ENCODE data around the gene MEP1A. TPM values are rescaled to one million over a fixed set of nuclear protein-coding genes. Genes with fewer than 3 reads are reported as not detected.

Gene MEP1A
- polyA plus RNA-seq, 2 of the 4 experiments (the other 2 are of a cell fraction) = not detected

DNA sequence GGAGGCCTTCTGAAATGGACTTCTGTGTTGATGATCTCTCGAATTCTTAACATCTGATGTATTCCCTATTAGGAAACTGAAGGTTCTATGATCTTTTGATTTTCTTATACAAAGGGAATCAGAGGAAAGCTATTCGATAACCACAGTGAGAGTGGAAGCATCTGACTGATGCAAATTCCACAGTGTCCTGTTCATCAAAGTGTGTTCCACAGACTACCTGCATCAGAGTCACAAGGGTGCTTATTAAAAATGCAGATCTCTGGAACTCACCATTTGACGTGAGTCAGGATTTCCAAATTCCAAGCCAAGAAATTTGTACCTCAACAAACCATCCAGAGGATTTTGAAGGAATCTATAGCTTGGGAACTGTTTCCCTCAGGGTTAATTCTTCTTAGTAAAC is 4.4 kb upstream of the MEP1A start:
- FAIRE-seq = no peak
- Histone ChIP-seq H3K4me1 (no peaks in the 10 kb centered on the region), H3K4me3 (no peak overlapping the region), H3K9me3 (no peaks in the 10 kb centered on the region), H3K4me2 (no peak overlapping the region), H3K27ac (no peak overlapping the region)
- 44% methylated on average over 3 of the region's 3 CpGs for WGBS (ENCODE audit: missing lambda C conversion rate)
- DNase-seq (ENCODE audit: low read depth in 1 of 2, low spot score in 1 of 2) = no peak
- ATAC-seq = no peak
- ChIA-PET POLR2A (no interaction called here), CTCF (no interaction called here)
- no peak for TF ChIP-seq EHMT2 (IDR thresholded peaks at IDR 0.05; ENCODE audit: low read depth)
- TF ChIP-seq SREBF2 (IDR thresholded peaks at IDR 0.05) = no peak
- no peak for TF ChIP-seq KDM5A (IDR thresholded peaks at IDR 0.05)
- no peak for TF ChIP-seq PBX3 (IDR thresholded peaks at IDR 0.05)
- no peak for TF ChIP-seq RNF2 (IDR thresholded peaks at IDR 0.05; ENCODE audit: borderline replicate concordance, low read depth)
- TF ChIP-seq ESRRA (IDR thresholded peaks at IDR 0.05; ENCODE audit: borderline replicate concordance, low read length) = no peak
- no peak for TF ChIP-seq EHF (CRISPR knock-in tag; IDR thresholded peaks at IDR 0.05)
- no peak for TF ChIP-seq CHD2 (IDR thresholded peaks at IDR 0.05; ENCODE audit: low read length, partially characterized antibody)
- no peak for TF ChIP-seq RCOR1 (IDR thresholded peaks at IDR 0.05; ENCODE audit: low read depth, low read length)
- TF ChIP-seq MAZ (IDR thresholded peaks at IDR 0.05; ENCODE audit: borderline replicate concordance, low read depth, low read length) = no peak

DNA sequence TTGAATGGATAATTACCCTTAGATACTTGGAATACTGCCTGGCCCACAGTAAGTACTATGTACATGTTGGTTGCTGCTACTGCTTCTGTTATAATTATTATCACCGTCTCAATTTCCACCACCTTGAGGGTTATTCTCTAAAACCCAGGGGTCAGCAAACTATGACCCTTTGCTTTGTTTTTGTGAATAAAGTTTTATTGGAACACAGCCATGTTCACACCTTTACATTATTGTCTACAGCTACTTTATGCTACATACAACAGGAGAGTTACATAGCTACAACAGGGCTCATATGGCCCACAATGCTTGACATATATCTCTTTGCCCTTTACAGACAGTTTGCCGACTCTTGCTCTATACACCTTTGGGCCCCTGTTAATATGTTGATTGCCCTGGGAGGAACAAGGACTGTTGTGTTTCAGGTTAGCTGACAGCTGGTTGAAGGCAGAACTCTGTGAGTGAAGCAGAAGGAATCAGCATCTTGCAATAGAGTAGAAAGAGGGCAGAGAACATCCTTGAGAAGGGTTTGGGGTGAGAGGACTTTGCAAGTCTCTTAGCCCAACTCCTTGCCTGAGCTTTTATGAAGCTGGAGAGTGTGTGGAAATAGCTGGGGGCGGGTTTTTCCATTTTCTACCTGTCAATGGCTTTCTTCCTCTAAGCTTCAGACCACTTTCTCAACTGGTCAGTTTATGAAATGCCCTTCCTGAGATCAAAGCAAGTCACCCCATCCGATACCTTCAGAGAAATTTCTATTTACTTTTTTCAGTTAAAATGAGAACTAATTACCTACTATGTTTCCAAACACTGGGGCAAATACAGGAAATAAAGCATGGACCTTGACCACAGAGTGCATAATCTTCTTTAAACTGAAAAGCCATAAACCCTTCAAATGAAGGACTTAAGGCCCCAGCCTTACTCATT is 3.5 kb upstream of the MEP1A start:
- ChIA-PET CTCF (no interaction called here), POLR2A (no interaction called here)
- no peak for FAIRE-seq
- Histone ChIP-seq H3K4me2 (no peak overlapping the region), H3K27ac (no peak overlapping the region), H3K4me1 (no peaks in the 10 kb centered on the region), H3K9me3 (no peaks in the 10 kb centered on the region), H3K4me3 (no peak overlapping the region)
- no peak for TF ChIP-seq MYC (IDR thresholded peaks at IDR 0.05; ENCODE audit: borderline replicate concordance, low read length)
- TF ChIP-seq ZC3H11A (IDR thresholded peaks at IDR 0.05) = no peak
- no peak for TF ChIP-seq ESRRA (IDR thresholded peaks at IDR 0.05; ENCODE audit: borderline replicate concordance, low read length)
- no peak for TF ChIP-seq EP300 (IDR thresholded peaks at IDR 0.05)
- TF ChIP-seq CHD4 (IDR thresholded peaks at IDR 0.05; ENCODE audit: borderline replicate concordance) = no peak
- no peak for TF ChIP-seq CEBPB (IDR thresholded peaks at IDR 0.05)
- TF ChIP-seq HOXB13 (CRISPR knock-in tag; IDR thresholded peaks at IDR 0.05; ENCODE audit: low read depth) = no peak
- TF ChIP-seq HOXA7 (CRISPR knock-in tag; IDR thresholded peaks at IDR 0.05) = no peak
- TF ChIP-seq MAZ (IDR thresholded peaks at IDR 0.05; ENCODE audit: borderline replicate concordance, low read depth, low read length) = no peak
- no peak for ATAC-seq
- WGBS (ENCODE audit: missing lambda C conversion rate) = 66% methylated on average over 4 of the region's 4 CpGs
- no peak for DNase-seq (ENCODE audit: low read depth in 1 of 2, low spot score in 1 of 2)

- POLR2A ChIA-PET = no interaction called here
- CTCF ChIA-PET = no interaction called here
These were observed 2.8 kb upstream of the MEP1A start for GRCh38 chr6:46790355-46790874.

More at GRCh38 chr6:46790355-46790874, 2.8 kb upstream of the MEP1A start:
- TF ChIP-seq PBX3 (IDR thresholded peaks at IDR 0.05) = no peak
- TF ChIP-seq CEBPB (IDR thresholded peaks at IDR 0.05) = no peak
- no peak for TF ChIP-seq MAX (IDR thresholded peaks at IDR 0.05)
- TF ChIP-seq HMGXB4 (CRISPR knock-in tag; IDR thresholded peaks at IDR 0.05; ENCODE audit: borderline replicate concordance) = no peak
- TF ChIP-seq, protein P1, sequence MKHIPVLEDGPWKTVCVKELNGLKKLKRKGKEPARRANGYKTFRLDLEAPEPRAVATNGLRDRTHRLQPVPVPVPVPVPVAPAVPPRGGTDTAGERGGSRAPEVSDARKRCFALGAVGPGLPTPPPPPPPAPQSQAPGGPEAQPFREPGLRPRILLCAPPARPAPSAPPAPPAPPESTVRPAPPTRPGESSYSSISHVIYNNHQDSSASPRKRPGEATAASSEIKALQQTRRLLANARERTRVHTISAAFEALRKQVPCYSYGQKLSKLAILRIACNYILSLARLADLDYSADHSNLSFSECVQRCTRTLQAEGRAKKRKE (CRISPR knock-in tag; IDR thresholded peaks at IDR 0.05; ENCODE audit: low read depth) = no peak
- TF ChIP-seq CBX2 (IDR thresholded peaks at IDR 0.05; ENCODE audit: borderline replicate concordance, low read depth) = no peak
- no peak for TF ChIP-seq RFX5 (IDR thresholded peaks at IDR 0.05)
- TF ChIP-seq BHLHE40 (IDR thresholded peaks at IDR 0.05; ENCODE audit: low read depth, low read length) = no peak
- TF ChIP-seq TFCP2L1 (CRISPR knock-in tag; IDR thresholded peaks at IDR 0.05) = no peak
- no peak for TF ChIP-seq HOXB13 (CRISPR knock-in tag; IDR thresholded peaks at IDR 0.05; ENCODE audit: low read depth)
- no peak overlapping the region for H3K4me3 ChIP-seq
- no peak for ATAC-seq
- no peaks in the 10 kb centered on the region for H3K4me1 ChIP-seq
- no peak overlapping the region for H3K4me2 ChIP-seq
- FAIRE-seq = no peak
- H3K27ac ChIP-seq = no peak overlapping the region
- no peaks in the 10 kb centered on the region for H3K9me3 ChIP-seq
- no peak for DNase-seq (ENCODE audit: low read depth in 1 of 2, low spot score in 1 of 2)

Data from A549 (cell line).